Effector memory CD8-positive, alpha-beta T cell (primary cell): ENCODE results near the gene TGFBR2.

Experiments
- ATAC-seq: fragments of 150-1000 bp; cut with Tn5 transposase; replicated peaks from 2 replicates; pipeline ENCODE4 v1.10.0; 2021; ENCODE audit warnings: mild to moderate bottlenecking, moderate library complexity
- DNase-seq, 3 experiments: peaks; one replicate each; pipeline ENCODE4 v3.0.0; 2021
- H3K27ac Mint-ChIP-seq, 2 donors: one replicate each; pipeline ENCODE4 v1.8.0; 2022; ENCODE audit warnings: mild to moderate bottlenecking in 2 of 2, mixed read lengths in 2 of 2, moderate library complexity in 2 of 2
- H3K27me3 Mint-ChIP-seq, 2 donors: one replicate each; pipeline ENCODE4 v1.8.0; 2022; ENCODE audit warnings: mixed read lengths in 2 of 2
- H3K36me3 Mint-ChIP-seq: one replicate; pipeline ENCODE4 v1.8.0; 2022; ENCODE audit warnings: mild to moderate bottlenecking, moderate library complexity, mixed read lengths; ENCODE audit not compliant: insufficient read depth
- H3K4me1 Mint-ChIP-seq, 2 donors: one replicate each; pipeline ENCODE4 v1.8.0; 2022; ENCODE audit warnings: low read depth in 2 of 2, mixed read lengths in 2 of 2
- H3K4me3 Mint-ChIP-seq, 2 donors: one replicate each; pipeline ENCODE4 v1.8.0; 2022; ENCODE audit warnings: mild to moderate bottlenecking in 2 of 2, mixed read lengths in 2 of 2, moderate library complexity in 2 of 2
- H3K9me3 Mint-ChIP-seq, 2 donors: one replicate each; pipeline ENCODE4 v1.8.0; 2022; ENCODE audit warnings: mixed read lengths in 2 of 2

The TGFBR2 gene

DNA sequence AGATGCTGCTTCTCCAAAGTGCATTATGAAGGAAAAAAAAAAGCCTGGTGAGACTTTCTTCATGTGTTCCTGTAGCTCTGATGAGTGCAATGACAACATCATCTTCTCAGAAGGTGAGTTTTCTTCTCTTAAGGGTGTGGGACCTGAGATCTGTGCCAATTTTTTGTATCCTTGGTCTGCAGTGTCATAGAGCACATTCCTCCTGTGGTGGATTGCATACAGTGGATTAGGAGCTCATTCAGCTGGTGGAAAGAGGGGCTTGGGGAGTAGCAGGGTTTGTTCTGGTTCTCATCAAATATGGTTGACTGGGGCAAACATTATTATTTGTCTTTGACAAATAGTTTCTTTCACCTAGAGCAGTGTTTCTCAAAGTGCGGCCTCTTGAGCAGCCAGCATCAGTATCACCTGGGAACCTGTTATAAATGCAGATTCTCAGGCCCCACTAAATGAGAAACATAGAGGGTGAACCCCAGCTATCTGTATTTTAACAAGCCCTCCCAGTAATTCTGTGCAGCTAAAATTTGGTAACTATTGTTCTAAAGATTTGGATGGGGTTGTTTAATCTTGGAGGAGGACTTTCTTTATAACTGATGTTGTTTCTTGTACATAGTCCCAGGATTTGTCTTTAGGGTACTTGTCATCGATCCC lies 44.1 kb downstream of the TGFBR2 start:
- H3K27ac Mint-ChIP-seq, result peak overlapping the region; percentile 0 to 99
- no peaks in the 10 kb centered on the region for H3K27me3 Mint-ChIP-seq
- DNase-seq, result no peak
- H3K4me3 Mint-ChIP-seq, result peak overlapping the region in 1 of 2 donors; percentile 51
- no peaks in the 10 kb centered on the region for H3K9me3 Mint-ChIP-seq
- no peak for ATAC-seq
- peaks cover 56 to 85% of the 10 kb centered on the region in 2 donors for H3K4me1 Mint-ChIP-seq
- H3K36me3 Mint-ChIP-seq, result peaks cover 79% of the 10 kb centered on the region

- Mint-ChIP-seq H3K4me3 (peak overlapping the region; percentile 55 to 82), H3K27me3 (no peaks in the 10 kb centered on the region), H3K36me3 (peaks cover 79% of the 10 kb centered on the region), H3K27ac (peak overlapping the region; percentile 87 to 99), H3K9me3 (no peaks in the 10 kb centered on the region), H3K4me1 (peaks cover 58 to 86% of the 10 kb centered on the region in 2 donors)
- ATAC-seq, result no peak
- no peak for DNase-seq
These were observed 47.9 kb downstream of the TGFBR2 start for GRCh38 chr3:30654269-30654668.

- ATAC-seq (peak; percentile 50), DNase-seq (peak in 1 of 3 experiments; percentile 43)
- peak overlapping the region; percentile 55 to 82 for H3K4me3 Mint-ChIP-seq
- peaks cover 62 to 82% of the 10 kb centered on the region in 2 donors for H3K4me1 Mint-ChIP-seq
- peak overlapping the region; percentile 87 to 99 for H3K27ac Mint-ChIP-seq
- H3K36me3 Mint-ChIP-seq, result peaks cover 74% of the 10 kb centered on the region
- no peaks in the 10 kb centered on the region for H3K9me3 Mint-ChIP-seq
- no peaks in the 10 kb centered on the region for H3K27me3 Mint-ChIP-seq
These were observed 48.9 kb downstream of the TGFBR2 start for GRCh38 chr3:30655187-30655812.

DNA sequence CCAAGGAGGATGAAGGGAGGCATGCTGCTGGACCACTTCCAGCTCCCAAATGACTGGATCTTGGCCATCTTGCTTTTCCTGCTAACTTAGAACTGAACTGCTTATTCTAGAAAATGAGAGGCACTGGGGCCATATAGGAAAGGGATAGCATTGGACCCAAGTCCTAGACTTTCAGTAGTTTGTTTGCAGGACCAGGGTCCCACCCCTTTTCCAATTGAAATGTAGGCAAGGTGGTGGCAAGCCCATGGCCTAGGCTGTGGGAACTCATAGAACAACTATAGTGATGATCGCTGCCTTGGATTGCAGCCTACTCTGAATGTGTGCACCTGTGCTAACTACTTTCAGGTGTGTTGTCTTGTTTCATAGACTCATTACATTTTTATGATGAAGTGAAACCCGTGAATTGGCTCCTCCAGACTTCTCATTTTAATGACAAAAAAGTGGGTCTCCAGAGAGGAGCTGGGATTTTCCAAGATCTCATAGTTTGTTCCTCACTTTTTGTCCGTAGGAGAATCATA lies 50.3 kb downstream of the TGFBR2 start:
- ATAC-seq, result no peak
- no peak for DNase-seq
- Mint-ChIP-seq H3K4me1 (peaks cover 70 to 82% of the 10 kb centered on the region in 2 donors), H3K27ac (peak overlapping the region; percentile 87 to 99), H3K36me3 (peaks cover 65% of the 10 kb centered on the region), H3K9me3 (no peaks in the 10 kb centered on the region), H3K4me3 (peak overlapping the region; percentile 55 to 82), H3K27me3 (no peaks in the 10 kb centered on the region)

GRCh38 chr3:30657914-30658313 lies 51.5 kb downstream of the TGFBR2 start:
- DNase-seq, result no peak
- peaks cover 73 to 88% of the 10 kb centered on the region in 2 donors for H3K4me1 Mint-ChIP-seq

DNA sequence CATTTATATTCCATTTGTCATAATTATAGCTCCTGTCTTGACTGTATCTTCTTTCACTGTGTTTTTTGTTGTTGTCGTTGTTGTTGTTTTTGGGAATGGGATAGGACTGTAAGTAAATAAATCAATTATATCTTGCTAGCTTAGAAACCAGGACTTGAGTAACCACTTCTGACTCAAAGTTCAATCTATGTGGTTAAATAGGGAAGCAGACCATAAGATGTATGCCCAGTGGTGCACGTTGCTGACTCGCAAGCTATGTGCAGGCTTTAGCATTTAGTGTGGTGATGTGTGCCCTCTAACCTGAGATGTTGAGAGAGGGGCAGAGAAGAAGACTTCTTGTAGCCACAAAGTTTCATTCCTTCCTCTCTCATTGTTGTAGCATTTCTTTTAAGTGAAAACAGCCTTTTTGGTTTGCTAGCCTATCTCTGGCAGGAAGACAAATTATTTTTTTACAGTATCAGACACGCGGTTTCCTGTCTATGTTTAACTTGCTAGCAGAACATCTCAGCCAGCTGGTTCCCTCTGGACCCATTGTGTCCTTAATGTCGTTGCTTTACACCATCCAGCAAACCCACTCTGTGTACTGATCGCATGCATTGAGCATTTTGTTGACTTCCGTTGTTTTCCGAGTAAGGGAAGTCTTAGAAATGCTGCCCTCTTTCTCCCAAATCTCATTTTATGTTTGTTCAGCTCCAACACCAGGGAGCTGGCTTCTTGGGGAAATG lies 52.1 kb downstream of the TGFBR2 start:
- H3K27ac Mint-ChIP-seq, result peak overlapping the region; percentile 87 to 99
- H3K36me3 Mint-ChIP-seq, result peaks cover 52% of the 10 kb centered on the region
- no peaks in the 10 kb centered on the region for H3K9me3 Mint-ChIP-seq
- H3K4me3 Mint-ChIP-seq, result peak overlapping the region; percentile 65 to 82
- DNase-seq (peak; percentile 37 to 54 (median 41)), ATAC-seq (peak; percentile 71)
- peaks cover 77 to 91% of the 10 kb centered on the region in 2 donors for H3K4me1 Mint-ChIP-seq
- H3K27me3 Mint-ChIP-seq, result no peaks in the 10 kb centered on the region

More at GRCh38 chr3:30657914-30658313, 51.5 kb downstream of the TGFBR2 start:
- Mint-ChIP-seq H3K27me3 (no peaks in the 10 kb centered on the region), H3K4me3 (peak overlapping the region; percentile 65 to 82), H3K36me3 (peaks cover 53% of the 10 kb centered on the region), H3K27ac (peak overlapping the region; percentile 87 to 99), H3K9me3 (no peaks in the 10 kb centered on the region)
- peak; percentile 34 for ATAC-seq

DNA sequence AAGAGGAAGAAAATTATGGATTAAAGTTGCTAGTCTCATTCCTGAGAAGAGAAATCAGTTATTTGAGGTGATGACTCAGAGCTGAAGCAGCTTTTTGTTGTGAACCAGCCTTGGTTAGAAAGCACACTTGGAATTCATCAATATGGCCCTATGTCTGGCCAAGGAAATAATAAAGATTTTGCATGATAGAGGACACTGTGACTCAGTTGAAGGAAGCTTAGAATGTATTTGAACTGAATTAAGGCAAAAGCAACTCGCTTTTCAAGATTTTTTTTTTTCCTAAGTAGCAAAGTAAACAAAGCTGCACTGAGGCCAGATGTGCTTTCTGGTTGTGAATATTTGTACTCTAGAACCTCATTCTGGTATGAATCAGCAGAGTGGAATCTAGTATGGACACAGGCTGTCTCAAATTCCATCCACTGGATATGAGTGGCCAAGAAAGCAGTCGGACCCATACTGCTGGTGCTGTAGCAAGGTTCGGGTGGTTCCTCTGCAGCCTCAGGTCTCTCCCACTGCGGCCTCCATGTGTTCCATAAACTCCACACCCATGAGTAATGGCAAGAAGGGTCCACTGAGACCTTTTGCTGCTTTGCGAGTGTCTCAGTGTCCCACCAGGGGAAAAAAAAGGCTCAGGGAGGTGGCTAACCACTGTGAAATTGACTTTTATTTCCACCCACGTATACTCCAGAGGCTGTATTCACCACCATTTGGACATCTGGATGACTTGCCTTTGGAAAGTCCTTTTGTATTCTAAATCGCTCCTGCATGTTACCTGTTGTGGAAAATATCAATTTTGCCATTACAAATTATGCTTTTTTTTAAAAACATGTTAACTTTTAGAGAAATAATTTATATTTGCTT lies 53.1 kb downstream of the TGFBR2 start:
- peaks cover 76 to 89% of the 10 kb centered on the region in 2 donors for H3K4me1 Mint-ChIP-seq
- no peak for ATAC-seq
- H3K27ac Mint-ChIP-seq, result peak overlapping the region; percentile 87 to 99
- no peaks in the 10 kb centered on the region for H3K9me3 Mint-ChIP-seq
- H3K27me3 Mint-ChIP-seq, result no peaks in the 10 kb centered on the region
- H3K36me3 Mint-ChIP-seq, result peaks cover 47% of the 10 kb centered on the region
- H3K4me3 Mint-ChIP-seq, result peak overlapping the region; percentile 65 to 82
- no peak for DNase-seq

DNA sequence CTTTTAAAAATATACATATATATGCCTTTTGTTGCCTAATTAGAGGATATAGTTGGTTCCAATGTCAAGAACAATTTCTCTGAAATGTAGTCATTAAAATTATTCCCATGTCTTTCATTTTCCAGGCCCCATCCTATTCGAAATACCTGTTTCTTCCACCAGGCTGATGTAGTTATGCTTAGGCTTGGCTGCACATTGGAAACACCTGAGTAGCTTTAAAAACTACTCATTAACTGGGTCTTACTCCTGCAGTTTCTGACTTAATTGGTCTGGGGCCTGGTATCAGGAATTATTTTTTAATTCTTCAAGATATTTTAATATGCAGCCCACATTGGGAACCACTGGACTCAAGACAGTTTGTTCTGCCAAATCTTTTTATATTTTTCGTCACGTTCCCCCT lies 53.7 kb downstream of the TGFBR2 start:
- peak overlapping the region; percentile 31 to 70 for H3K4me3 Mint-ChIP-seq
- no peak for ATAC-seq
- no peak overlapping the region for H3K27ac Mint-ChIP-seq

DNA sequence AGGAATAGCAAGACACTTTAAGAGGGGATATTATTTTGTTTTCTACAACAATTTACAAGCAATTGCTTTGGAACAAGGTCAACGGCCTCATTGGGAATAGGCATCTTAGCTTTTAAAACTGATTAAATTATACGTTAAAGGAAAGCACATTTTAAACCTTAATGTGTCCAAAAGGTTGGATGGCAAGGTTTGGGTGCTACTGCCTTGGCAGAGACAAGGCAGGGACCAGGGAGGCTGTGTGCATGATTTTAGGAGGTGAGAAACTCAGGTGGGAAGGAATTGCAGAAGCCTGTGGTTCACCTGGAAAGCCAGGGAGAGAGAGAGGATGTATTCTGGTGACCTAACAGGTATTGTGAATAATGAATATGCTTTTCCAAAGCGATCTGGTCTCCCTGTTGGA lies 54.3 kb downstream of the TGFBR2 start:
- Mint-ChIP-seq H3K27me3 (no peaks in the 10 kb centered on the region), H3K9me3 (no peaks in the 10 kb centered on the region), H3K4me1 (peaks cover 74 to 89% of the 10 kb centered on the region in 2 donors), H3K36me3 (peaks cover 42% of the 10 kb centered on the region), H3K4me3 (peak overlapping the region; percentile 31 to 70), H3K27ac (peak overlapping the region; percentile 6 to 96)
- DNase-seq (no peak), ATAC-seq (no peak)

More for the DNA sequence above, 53.7 kb downstream of the TGFBR2 start:
- H3K27me3 Mint-ChIP-seq, result no peaks in the 10 kb centered on the region
- H3K36me3 Mint-ChIP-seq, result peaks cover 42% of the 10 kb centered on the region
- no peaks in the 10 kb centered on the region for H3K9me3 Mint-ChIP-seq
- H3K4me1 Mint-ChIP-seq, result peaks cover 76 to 89% of the 10 kb centered on the region in 2 donors
- DNase-seq, result no peak

DNA sequence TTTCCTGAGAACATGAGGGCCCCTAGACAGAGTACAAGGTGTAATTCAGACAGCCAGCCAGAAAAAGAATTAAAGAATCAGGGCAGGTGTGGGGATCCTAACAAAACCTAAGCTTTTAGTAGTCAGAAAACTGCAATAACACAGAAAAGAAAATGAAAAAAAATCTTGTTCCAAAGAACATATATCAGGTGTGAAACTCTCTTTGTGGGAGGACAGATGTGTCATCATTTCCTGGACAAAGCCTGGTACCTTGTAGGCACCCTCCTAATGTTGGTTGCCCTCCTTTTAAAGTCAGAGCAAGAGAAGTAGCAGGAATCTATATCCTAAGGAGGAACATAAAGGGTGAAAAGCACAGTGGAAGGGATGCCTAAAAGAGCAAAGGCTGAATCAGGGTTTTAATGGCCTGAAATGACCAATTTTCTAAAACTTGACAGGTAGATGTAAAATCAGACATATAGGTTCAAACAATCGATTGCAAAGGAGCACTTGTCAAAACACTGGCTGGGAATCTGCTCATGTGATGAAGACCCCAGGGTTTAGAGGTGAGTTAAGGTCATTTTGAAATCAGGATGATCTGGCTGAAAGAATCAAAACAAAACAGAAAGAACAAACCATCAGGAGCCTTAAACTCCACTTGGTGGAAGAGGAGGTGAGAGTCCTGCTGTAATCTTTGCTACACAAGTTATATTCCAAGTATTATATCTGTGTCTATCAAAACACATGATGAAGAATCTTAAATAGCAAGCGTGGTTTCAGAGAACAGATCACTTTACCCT lies 54.9 kb downstream of the TGFBR2 start:
- peaks cover 69 to 88% of the 10 kb centered on the region in 2 donors for H3K4me1 Mint-ChIP-seq
- H3K27ac Mint-ChIP-seq, result peak overlapping the region; percentile 6 to 96
- DNase-seq (no peak), ATAC-seq (peak; percentile 23)
- no peaks in the 10 kb centered on the region for H3K9me3 Mint-ChIP-seq
- no peaks in the 10 kb centered on the region for H3K27me3 Mint-ChIP-seq
- peak overlapping the region; percentile 31 to 70 for H3K4me3 Mint-ChIP-seq
- peaks cover 41% of the 10 kb centered on the region for H3K36me3 Mint-ChIP-seq

- Mint-ChIP-seq H3K4me3 (no peak overlapping the region), H3K27me3 (no peaks in the 10 kb centered on the region), H3K4me1 (peaks cover 63 to 85% of the 10 kb centered on the region in 2 donors), H3K9me3 (no peaks in the 10 kb centered on the region), H3K27ac (peak overlapping the region in 1 of 2 donors; percentile 96), H3K36me3 (peaks cover 28% of the 10 kb centered on the region)
- no peak for DNase-seq
- no peak for ATAC-seq
These were observed 56.4 kb downstream of the TGFBR2 start for GRCh38 chr3:30662836-30663235.
